PFSK-1 (cell line): ENCODE results near the gene TUT1.

Source experiments
- FOXP2 ChIP-seq: optimal IDR thresholded peaks from 2 replicates; pipeline ENCODE3; 2011; ENCODE audit warnings: borderline replicate concordance, control low read depth, inconsistent platforms; ENCODE audit not compliant: insufficient read depth; ENCODE audit errors: extremely low read length, extremely low read depth
- POLR2AphosphoS5 ChIP-seq: IDR thresholded peaks from 2 replicates; pipeline ENCODE4 v1.6.1; 2012; ENCODE audit warnings: low read depth, mild to moderate bottlenecking, control low read depth, low read length, moderate library complexity
- REST ChIP-seq, 2 experiments: IDR thresholded peaks; 2 replicates each; pipeline versions ENCODE4 v1.6.1 to v1.8.0; 2011 to 2012; ENCODE audit warnings: low read depth in 2 of 2, low read length in 2 of 2, control low read depth in 1 of 2, inconsistent platforms in 1 of 2, mild to moderate bottlenecking in 1 of 2, moderate library complexity in 1 of 2; ENCODE audit not compliant: insufficient read depth in 1 of 2
- SIN3A ChIP-seq: IDR thresholded peaks from 2 replicates; pipeline ENCODE4 v1.6.1; 2012; ENCODE audit warnings: mild to moderate bottlenecking, low read length, moderate library complexity, borderline replicate concordance; ENCODE audit not compliant: insufficient read depth
- TAF1 ChIP-seq: IDR thresholded peaks from 2 replicates; pipeline ENCODE4 v1.6.1; 2012; ENCODE audit warnings: low read length, control low read depth, borderline replicate concordance; ENCODE audit not compliant: insufficient read depth

TUT1 gene

GRCh38 chr11:62540804-62541701 is 50.3 kb downstream of the TUT1 start:
- TF ChIP-seq TAF1 (no peak), POLR2AphosphoS5 (peak; percentile 13; the same call in 1 of the 2 replicates)

DNA sequence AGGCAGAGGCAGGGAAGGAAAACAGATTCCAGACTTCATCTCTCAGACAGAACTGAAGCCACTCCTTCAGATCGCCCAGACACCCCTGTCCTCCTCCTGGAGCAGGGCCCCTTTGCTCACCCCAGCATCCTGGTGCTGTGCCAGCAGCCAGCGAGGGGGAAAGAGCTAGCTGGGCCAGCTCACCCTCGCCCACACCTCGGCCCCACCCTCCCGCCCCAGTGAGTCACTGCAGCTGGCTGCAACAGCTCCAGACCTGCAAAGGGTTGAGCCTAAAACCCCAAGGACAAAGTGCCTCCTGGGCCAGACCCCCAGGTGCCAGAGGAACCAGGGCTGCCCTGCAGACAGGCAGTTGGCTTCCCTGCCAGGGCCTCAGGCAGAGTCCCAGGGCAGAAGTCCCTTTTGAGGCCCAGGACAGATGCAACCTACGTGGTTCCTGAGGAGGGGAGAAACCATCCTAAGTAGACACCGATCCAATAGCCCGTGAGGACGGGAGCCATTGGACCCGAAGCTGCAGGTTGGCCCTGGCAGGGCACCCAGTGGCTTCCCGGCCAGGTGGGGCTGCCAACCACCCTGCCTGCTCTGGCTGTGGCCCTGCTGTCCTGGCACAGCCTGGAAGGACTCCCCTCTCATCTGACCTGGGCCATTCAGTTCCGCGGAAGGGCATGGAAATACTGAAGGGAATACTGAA is 51.9 kb downstream of the TUT1 start:
- TF ChIP-seq REST (IDR thresholded peaks at IDR 0.05; ENCODE audit: insufficient read depth in 1 of 2, low read depth in 2 of 2, low read length in 2 of 2) (no peak), SIN3A (no peak), FOXP2 (no peak), POLR2AphosphoS5 (no peak), TAF1 (no peak)

DNA sequence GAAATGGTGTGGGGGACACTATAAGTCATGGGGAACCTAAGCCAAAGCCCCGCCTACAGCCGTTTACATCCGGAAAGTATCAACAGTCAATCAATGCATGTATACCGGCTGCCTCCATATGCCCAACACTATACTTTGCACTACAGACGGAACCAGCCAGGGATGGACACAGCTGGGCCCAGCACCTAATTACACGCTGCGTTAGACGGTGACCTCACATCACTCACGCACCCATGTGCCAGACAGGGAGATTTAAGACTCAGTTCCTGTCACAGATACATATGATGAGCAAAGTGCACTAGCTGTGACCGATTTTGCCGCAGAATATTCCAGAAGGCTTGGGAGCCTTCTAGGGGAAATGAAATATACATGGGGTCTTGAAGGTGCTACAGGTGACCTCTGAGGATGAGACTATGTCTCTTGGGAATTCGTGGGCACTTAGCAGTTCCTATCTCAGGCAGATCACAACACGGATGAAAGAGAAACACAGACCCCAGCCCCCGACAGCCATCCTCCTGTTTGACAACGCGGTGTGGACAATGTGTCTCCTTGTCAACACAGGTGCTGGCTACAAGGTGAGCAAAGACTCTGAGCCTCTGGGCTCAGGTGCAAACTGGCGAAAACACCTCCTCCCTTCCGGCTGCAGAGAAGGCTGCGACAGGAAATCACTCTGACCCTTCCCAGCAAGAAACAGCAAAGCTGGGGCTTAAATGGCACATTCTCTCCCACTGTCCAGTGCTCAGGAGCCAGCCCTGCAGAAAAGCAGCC is 52.7 kb downstream of the TUT1 start:
- TF ChIP-seq POLR2AphosphoS5 = no peak
- TF ChIP-seq TAF1 = no peak
- TF ChIP-seq REST (IDR thresholded peaks at IDR 0.05; ENCODE audit: insufficient read depth in 1 of 2, low read depth in 2 of 2, low read length in 2 of 2) = no peak
- no peak for TF ChIP-seq FOXP2
- no peak for TF ChIP-seq SIN3A

- no peak for TF ChIP-seq FOXP2
- no peak for TF ChIP-seq SIN3A
- TF ChIP-seq TAF1 = no peak
- no peak for TF ChIP-seq POLR2AphosphoS5
- no peak for TF ChIP-seq REST (IDR thresholded peaks at IDR 0.05; ENCODE audit: insufficient read depth in 1 of 2, low read depth in 2 of 2, low read length in 2 of 2)
Observed at GRCh38 chr11:62536301-62536957, 54.9 kb downstream of the TUT1 start.

GRCh38 chr11:62535802-62536201 is 55.5 kb downstream of the TUT1 start:
- TF ChIP-seq SIN3A (no peak), POLR2AphosphoS5 (no peak), REST (IDR thresholded peaks at IDR 0.05; ENCODE audit: insufficient read depth in 1 of 2, low read depth in 2 of 2, low read length in 2 of 2) (no peak), FOXP2 (no peak), TAF1 (no peak)
